GM10266 (cell line): ENCODE results near the gene TSHZ2.

Experiments used
- DNase-seq: peaks from one replicate; pipeline ENCODE4 v3.0.0; 2012; ENCODE audit errors: extremely low spot score
- CTCF ChIP-seq: IDR thresholded peaks from 2 replicates; pipeline ENCODE4 v1.5.1; 2012; ENCODE audit warnings: mild to moderate bottlenecking, low read depth; ENCODE audit not compliant: control insufficient read depth, insufficient read depth; ENCODE audit errors: missing control alignments

TSHZ2 gene

GRCh38 chr20:53077373-53078205 lies 105.4 kb downstream of the TSHZ2 start:
- DNase-seq, result no peak
- no peak for TF ChIP-seq CTCF

GRCh38 chr20:53078761-53079160 lies 106.6 kb downstream of the TSHZ2 start:
- no peak for DNase-seq
- TF ChIP-seq CTCF, result no peak

GRCh38 chr20:53079261-53079691 lies 107.1 kb downstream of the TSHZ2 start:
- no peak for TF ChIP-seq CTCF

GRCh38 chr20:53079828-53080686 lies 107.9 kb downstream of the TSHZ2 start:
- DNase-seq, result no peak
- TF ChIP-seq CTCF, result no peak

More at GRCh38 chr20:53079261-53079691, 107.1 kb downstream of the TSHZ2 start:
- DNase-seq, result no peak

GRCh38 chr20:53080687-53080962 lies 108.5 kb downstream of the TSHZ2 start:
- TF ChIP-seq CTCF, result no peak
- no peak for DNase-seq

- TF ChIP-seq CTCF, result no peak
- DNase-seq, result no peak
Observed at GRCh38 chr20:53080969-53081871, 109.1 kb downstream of the TSHZ2 start.
